PC-9 (cell line): ENCODE measurements around the gene NHEJ1.

ENCODE experiments used
- EZH2 ChIP-seq: fragments of 200-600 bp; sonication (generic); IDR thresholded peaks from 2 replicates; pipeline ENCODE4 v1.8.0; 2017; ENCODE audit warnings: antibody characterized with exemption, low read depth
- TF ChIP-seq, protein P1 (sequence below): fragments of 200-600 bp; sonication (generic); conservative IDR thresholded peaks from 2 replicates; pipeline ENCODE4 v1.6.1; 2017; ENCODE audit warnings: mixed run types, antibody characterized with exemption, mild to moderate bottlenecking, moderate library complexity

DNA sequence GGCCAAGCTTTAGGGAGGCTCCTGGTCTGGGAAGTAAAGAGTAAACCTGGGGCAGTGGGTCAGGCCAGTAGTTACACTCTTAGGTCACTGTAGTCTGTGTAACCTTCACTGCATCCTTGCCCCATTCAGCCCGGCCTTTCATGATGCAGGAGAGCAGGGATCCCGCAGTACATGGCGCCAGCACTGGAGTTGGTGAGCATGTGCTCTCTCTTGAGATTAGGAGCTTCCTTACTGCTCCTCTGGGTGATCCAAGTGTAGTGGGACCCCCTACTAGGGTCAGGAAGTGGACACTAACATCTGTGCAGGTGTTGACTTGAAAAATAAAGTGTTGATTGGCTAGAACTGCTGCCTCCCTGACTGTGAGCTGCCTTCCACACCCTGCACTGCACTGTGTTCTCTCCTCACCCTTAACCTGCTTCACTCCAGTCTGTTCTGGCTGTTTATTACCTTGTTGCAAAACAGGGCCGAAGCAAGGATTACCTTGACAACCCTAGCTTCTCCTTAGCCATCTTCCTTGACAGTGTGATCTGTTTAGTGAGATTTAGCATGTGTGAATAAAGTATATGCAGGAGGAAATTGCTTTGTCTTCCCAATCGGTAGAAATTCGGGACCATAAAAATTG, 22.6 kb upstream of the NHEJ1 start:
- TF ChIP-seq, protein P1, sequence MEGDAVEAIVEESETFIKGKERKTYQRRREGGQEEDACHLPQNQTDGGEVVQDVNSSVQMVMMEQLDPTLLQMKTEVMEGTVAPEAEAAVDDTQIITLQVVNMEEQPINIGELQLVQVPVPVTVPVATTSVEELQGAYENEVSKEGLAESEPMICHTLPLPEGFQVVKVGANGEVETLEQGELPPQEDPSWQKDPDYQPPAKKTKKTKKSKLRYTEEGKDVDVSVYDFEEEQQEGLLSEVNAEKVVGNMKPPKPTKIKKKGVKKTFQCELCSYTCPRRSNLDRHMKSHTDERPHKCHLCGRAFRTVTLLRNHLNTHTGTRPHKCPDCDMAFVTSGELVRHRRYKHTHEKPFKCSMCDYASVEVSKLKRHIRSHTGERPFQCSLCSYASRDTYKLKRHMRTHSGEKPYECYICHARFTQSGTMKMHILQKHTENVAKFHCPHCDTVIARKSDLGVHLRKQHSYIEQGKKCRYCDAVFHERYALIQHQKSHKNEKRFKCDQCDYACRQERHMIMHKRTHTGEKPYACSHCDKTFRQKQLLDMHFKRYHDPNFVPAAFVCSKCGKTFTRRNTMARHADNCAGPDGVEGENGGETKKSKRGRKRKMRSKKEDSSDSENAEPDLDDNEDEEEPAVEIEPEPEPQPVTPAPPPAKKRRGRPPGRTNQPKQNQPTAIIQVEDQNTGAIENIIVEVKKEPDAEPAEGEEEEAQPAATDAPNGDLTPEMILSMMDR, result no peak
- TF ChIP-seq EZH2, result no peak
